Endodermal cell (in vitro differentiated cells): ENCODE measurements around the gene LEPR. TPM values are rescaled to one million over a fixed set of nuclear protein-coding genes. Genes with fewer than 3 reads are reported as not detected.
"Not testable (repeated sequence)": the region's sequence is repeated elsewhere in the genome, so short reads cannot be mapped to it uniquely, and the experiment has no call there.

ENCODE experiments used
- DNase-seq: peaks from one replicate; pipeline ENCODE4 v3.0.0-alpha.2; 2017
- H3K27ac ChIP-seq: 2 replicates; pipeline ENCODE4 v1.5.1; 2013; ENCODE audit warnings: mild to moderate bottlenecking, low read depth, low read length, moderate library complexity
- H3K27me3 ChIP-seq: 2 replicates; pipeline ENCODE4 v1.6.1; 2013; ENCODE audit warnings: mild to moderate bottlenecking, low read length, moderate library complexity; ENCODE audit not compliant: insufficient read depth, control insufficient read depth, poor library complexity, severe bottlenecking
- H3K36me3 ChIP-seq: 2 replicates; pipeline ENCODE4 v1.7.0; 2013; ENCODE audit warnings: mild to moderate bottlenecking, low read length, moderate library complexity; ENCODE audit not compliant: control insufficient read depth, insufficient read depth
- H3K4me1 ChIP-seq: one replicate; pipeline ENCODE4 v1.7.0; 2013; ENCODE audit warnings: low read length; ENCODE audit not compliant: control insufficient read depth, insufficient read depth
- H3K4me3 ChIP-seq: 2 replicates; pipeline ENCODE4 v1.5.1; 2013; ENCODE audit warnings: mild to moderate bottlenecking, low read length, moderate library complexity
- H3K9ac ChIP-seq: 2 replicates; pipeline ENCODE4 v1.6.1; 2013; ENCODE audit warnings: mild to moderate bottlenecking, low read length, moderate library complexity; ENCODE audit not compliant: poor library complexity, severe bottlenecking; ENCODE audit errors: extremely low read depth
- H3K9me3 ChIP-seq: 2 replicates; pipeline ENCODE4 v1.6.1; 2013; ENCODE audit warnings: mild to moderate bottlenecking, low read length, moderate library complexity; ENCODE audit not compliant: control insufficient read depth
- H3K27ac Mint-ChIP-seq: 2 replicates; pipeline ENCODE4 v1.8.0; 2020; ENCODE audit warnings: mixed read lengths
- H3K27me3 Mint-ChIP-seq: 2 replicates; pipeline ENCODE4 v1.8.0; 2021; ENCODE audit warnings: mild to moderate bottlenecking, mixed read lengths; ENCODE audit not compliant: insufficient read depth
- H3K36me3 Mint-ChIP-seq: 2 replicates; pipeline ENCODE4 v1.8.0; 2020; ENCODE audit warnings: low read depth, mixed read lengths
- H3K4me1 Mint-ChIP-seq: 2 replicates; pipeline ENCODE4 v1.8.0; 2020; ENCODE audit warnings: mixed read lengths
- H3K4me3 Mint-ChIP-seq: 2 replicates; pipeline ENCODE4 v1.8.0; 2020; ENCODE audit warnings: mild to moderate bottlenecking, moderate library complexity, mixed read lengths
- H3K9me3 Mint-ChIP-seq: 2 replicates; pipeline ENCODE4 v1.8.0; 2020; ENCODE audit warnings: mild to moderate bottlenecking, mixed read lengths
- CTCF ChIP-seq: fragments of 200-600 bp; sonication (generic); conservative IDR thresholded peaks from 2 replicates; pipeline ENCODE4 v1.5.0; 2021; ENCODE audit warnings: antibody characterized with exemption, mild to moderate bottlenecking
- WGBS, 2 experiments: methylation state at CpG; one replicate each; pipeline versions ENCODE4 v1.1.5 to v1.1.7; 2013; ENCODE audit warnings: missing lambda C conversion rate in 2 of 2, mixed read lengths in 1 of 2; ENCODE audit not compliant: insufficient coverage in 1 of 2, insufficient read length in 1 of 2; 5-methylcytosine and 5-hydroxymethylcytosine counted together
- total RNA-seq, 2 donors: library from RNA; stranded (reverse); fragmentation: NEBNext Ultra II Directional in 1 of 2; extraction: Animal tissue kit (Norgen Biotek cat#: 25700) in 1 of 2; gene quantifications; 2 replicates in 1 of 2; 3 replicates in 1 of 2; pipeline ENCODE4 v1.2.1, GENCODE V29; 2021

LEPR gene
- total RNA-seq, 2 donors from 2014 or later = 7.2 to 11.1 TPM

DNA sequence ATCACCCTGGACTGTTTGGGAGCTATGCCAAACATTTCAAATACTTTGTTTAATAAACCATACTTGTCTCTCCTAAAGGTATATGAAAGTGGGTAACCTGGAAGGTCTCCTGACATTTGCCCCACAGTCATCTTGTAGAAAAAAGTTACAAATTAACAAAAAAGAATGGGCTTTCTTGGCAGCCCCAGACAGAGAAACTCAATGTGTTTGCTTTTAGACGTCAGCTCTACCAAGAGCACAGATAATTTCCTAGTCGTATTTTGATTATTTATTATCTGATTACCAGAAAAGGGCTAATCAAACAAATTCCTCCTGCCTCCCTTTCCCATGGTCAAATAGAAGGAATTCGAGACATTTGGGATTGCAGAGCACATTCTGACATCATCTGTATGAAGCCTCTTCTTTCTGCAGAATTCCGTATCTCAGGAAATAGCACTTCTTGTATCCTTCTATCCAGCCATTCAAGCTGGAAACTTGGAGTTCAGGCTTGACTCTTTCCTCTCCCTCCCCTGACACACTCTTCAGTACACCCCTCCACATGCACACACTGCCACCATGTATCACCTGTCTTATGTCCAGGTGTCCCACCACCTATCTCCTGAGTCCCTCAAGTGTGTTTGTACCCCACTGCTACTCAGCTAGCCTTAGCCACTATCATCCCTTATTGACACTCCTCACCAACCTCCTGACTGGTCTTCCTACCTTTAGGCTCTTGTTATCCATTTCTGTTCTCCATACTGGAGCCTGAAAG is 42.8 kb upstream of the LEPR start:
- H3K4me1 ChIP-seq = no peaks in the 10 kb centered on the region
- no peaks in the 10 kb centered on the region for H3K4me1 Mint-ChIP-seq
- peaks cover 14% of the 10 kb centered on the region for H3K36me3 ChIP-seq
- 89 to 94% methylated on average over 4 of the region's 4 CpGs for WGBS, 2 experiments
- no peak overlapping the region for H3K27ac ChIP-seq
- H3K9me3 ChIP-seq = no peaks in the 10 kb centered on the region
- no peak overlapping the region for H3K27ac Mint-ChIP-seq
- H3K4me3 ChIP-seq = no peak overlapping the region
- no peak overlapping the region for H3K4me3 Mint-ChIP-seq
- H3K9ac ChIP-seq = no peak overlapping the region
- H3K27me3 Mint-ChIP-seq = no peaks in the 10 kb centered on the region
- H3K36me3 Mint-ChIP-seq = peaks cover 8% of the 10 kb centered on the region
- TF ChIP-seq CTCF = no peak
- H3K27me3 ChIP-seq = no peaks in the 10 kb centered on the region
- H3K9me3 Mint-ChIP-seq = no peaks in the 10 kb centered on the region
- no peak for DNase-seq

- Histone ChIP-seq H3K4me1 (no peaks in the 10 kb centered on the region), H3K36me3 (peaks cover 22% of the 10 kb centered on the region), H3K4me3 (no peak overlapping the region), H3K9me3 (peaks cover 5% of the 10 kb centered on the region), H3K9ac (no peak overlapping the region), H3K27me3 (no peaks in the 10 kb centered on the region), H3K27ac (no peak overlapping the region)
- Mint-ChIP-seq H3K27me3 (no peaks in the 10 kb centered on the region), H3K4me1 (no peaks in the 10 kb centered on the region), H3K4me3 (no peak overlapping the region), H3K27ac (no peak overlapping the region), H3K36me3 (peaks cover 15% of the 10 kb centered on the region), H3K9me3 (no peaks in the 10 kb centered on the region)
- DNase-seq = no peak
- no peak for TF ChIP-seq CTCF
- WGBS, 2 experiments = 90 to 92% methylated on average over 1 to 2 of the region's 2 CpGs
Measured at GRCh38 chr1:65378247-65378946, 42.1 kb upstream of the LEPR start.

DNA sequence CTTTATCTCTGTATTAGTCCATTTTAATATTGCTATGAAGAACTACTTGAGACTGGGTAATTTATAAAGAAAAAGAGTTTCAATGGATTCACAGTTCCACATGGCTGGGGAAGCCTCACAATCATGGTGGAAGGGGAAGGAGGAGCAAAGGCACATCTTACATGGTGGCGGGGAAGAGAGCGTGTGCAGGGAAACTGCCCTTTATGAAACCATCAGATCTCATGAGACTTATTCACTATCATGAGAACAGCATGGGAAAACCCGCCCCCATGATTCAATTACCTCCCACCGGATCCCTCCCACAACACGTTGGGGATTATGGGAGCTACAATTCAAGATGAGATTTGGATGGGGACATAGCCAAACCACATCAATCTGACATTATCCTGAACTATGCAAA is 36.0 kb upstream of the LEPR start:
- H3K27me3 Mint-ChIP-seq, H3K9me3 Mint-ChIP-seq, H3K27ac ChIP-seq, H3K4me3 Mint-ChIP-seq, H3K27ac Mint-ChIP-seq, H3K27me3 ChIP-seq, DNase-seq, H3K4me1 Mint-ChIP-seq, H3K4me3 ChIP-seq, H3K4me1 ChIP-seq, H3K9ac ChIP-seq: not testable (repeated sequence)
- Histone ChIP-seq H3K36me3 (peaks cover 77% of the 10 kb centered on the region), H3K9me3 (peaks cover 19% of the 10 kb centered on the region)
- peaks cover 43% of the 10 kb centered on the region for H3K36me3 Mint-ChIP-seq
- WGBS, 2 experiments = 93% methylated on average over 5 of the region's 5 CpGs; no CpG with 5 or more reads in 1 of the 2 experiments
